K562 (cell line): ENCODE measurements around the gene SART1. TPM values are rescaled to one million over a fixed set of nuclear protein-coding genes. Genes with fewer than 3 reads are reported as not detected.
A peak's percentile ranks its signal among the peaks of the same experiment; 100 is the strongest.

Experiments used
- ATAC-seq: fragments of 200-7000 bp; cut with Tn5 transposase; 3 replicates; pipeline ENCODE4 v1.9.1; 2020; ENCODE audit warnings: moderate library complexity
- BruUV-seq: library from RNA; stranded (reverse); fragments of 400-500 nt; replicated peaks from 2 replicates; lab custom pipeline; 2021; lab: Mats Ljungman, UMichigan
- CTCF ChIA-PET: fragments of 300-600 bp; formaldehyde crosslinking; extraction: SDS; loops from one replicate; lab custom pipeline; 2021; ENCODE audit warnings: low intra/inter-chr PET ratio; lab: Yijun Ruan, JAX
- POLR2A ChIA-PET: fragments of 300-600, 350-650 bp; sonication (Branson Sonifier 250); formaldehyde crosslinking; extraction: SDS; loops from one replicate; lab custom pipeline; 2021; ENCODE audit warnings: antibody characterized with exemption, inconsistent platforms; lab: Yijun Ruan, JAX
- DNase-seq, 4 experiments: peaks; one replicate each; pipeline versions ENCODE4 v3.0.0 to v3.0.0-alpha.2; 2011 to 2018; ENCODE audit warnings: low spot score in 3 of 4, mixed read lengths in 3 of 4; ENCODE audit errors: extremely low read depth in 1 of 4
- FAIRE-seq: peaks from 2 replicates; lab custom pipeline; 2011; peaks lifted over from hg19 to GRCh38; lab: Jason Lieb, UNC
- H2AFZ ChIP-seq: 2 replicates; pipeline ENCODE4 v1.6.0; 2011; ENCODE audit warnings: low read depth, low read length, control low read depth, inconsistent platforms
- H3K27ac ChIP-seq: fragments of 200-600 bp; 3 replicates; pipeline ENCODE4 v1.8.0; 2011; ENCODE audit warnings: low read depth, mild to moderate bottlenecking, control low read depth, inconsistent platforms, low read length, moderate library complexity, mixed read lengths; ENCODE audit errors: extremely low read depth
- H3K27me3 ChIP-seq, 2 experiments: fragments of 300-600 bp in 1 of 2; 2 replicates in 1 of 2; 3 replicates in 1 of 2; pipeline versions ENCODE4 v1.6.0 to v1.8.0; 2011; ENCODE audit warnings: inconsistent platforms in 2 of 2, low read length in 2 of 2, mild to moderate bottlenecking in 1 of 2, mixed read lengths in 1 of 2, moderate library complexity in 1 of 2; ENCODE audit not compliant: control insufficient read depth in 2 of 2, insufficient read depth in 2 of 2
- H3K36me3 ChIP-seq: fragments of 300-600 bp; 3 replicates; pipeline ENCODE4 v1.8.0; 2011; ENCODE audit warnings: mild to moderate bottlenecking, low read length, inconsistent platforms; ENCODE audit not compliant: control insufficient read depth, insufficient read depth
- H3K4me1 ChIP-seq, 2 experiments: fragments of 200-600 bp in 1 of 2; replicated peaks in 1 of 2; 2 replicates in 1 of 2; 3 replicates in 1 of 2; pipeline versions ENCODE4 v1.5.1 to v1.8.0; 2011; ENCODE audit warnings: inconsistent platforms in 2 of 2, low read length in 2 of 2, mild to moderate bottlenecking in 1 of 2, mixed read lengths in 1 of 2, moderate library complexity in 1 of 2; ENCODE audit not compliant: control insufficient read depth in 2 of 2, insufficient read depth in 2 of 2
- H3K4me2 ChIP-seq: 2 replicates; pipeline ENCODE4 v1.6.1; 2011; ENCODE audit warnings: low read length, control low read depth, inconsistent platforms, mixed read lengths; ENCODE audit not compliant: insufficient read depth
- H3K4me3 ChIP-seq: fragments of 200-600 bp; sonication (generic), shearing (Covaris generic); 2 replicates; pipeline ENCODE4 v1.5.1; 2016; ENCODE audit warnings: control low read depth, inconsistent platforms
- H3K79me2 ChIP-seq: fragments of 200-600 bp; 3 replicates; pipeline ENCODE4 v1.8.0; 2011; ENCODE audit warnings: low read length, inconsistent platforms; ENCODE audit not compliant: control insufficient read depth, insufficient read depth
- H3K9ac ChIP-seq, 2 experiments: 2 replicates each; pipeline versions ENCODE4 v1.6.0 to v1.6.1; 2011; ENCODE audit warnings: low read depth in 2 of 2, low read length in 2 of 2, control low read depth in 1 of 2, inconsistent platforms in 1 of 2, mild to moderate bottlenecking in 1 of 2, mixed read lengths in 1 of 2; ENCODE audit not compliant: insufficient read depth in 1 of 2
- H3K9me1 ChIP-seq: one replicate; pipeline ENCODE4 v1.6.0; 2011; ENCODE audit warnings: inconsistent platforms, mild to moderate bottlenecking, low read length, moderate library complexity; ENCODE audit not compliant: control insufficient read depth, insufficient read depth
- H3K9me3 ChIP-seq: replicated peaks from 2 replicates; pipeline ENCODE4 v1.5.1; 2011; ENCODE audit warnings: low read depth, low read length, inconsistent platforms; ENCODE audit not compliant: control insufficient read depth, insufficient read depth
- H4K20me1 ChIP-seq: replicated peaks from 2 replicates; pipeline ENCODE4 v1.6.1; 2011; ENCODE audit warnings: low read length, inconsistent platforms, mixed read lengths; ENCODE audit not compliant: control insufficient read depth, insufficient read depth
- ADNP ChIP-seq: fragments of 200-800 bp; sonication (Bioruptor generic); IDR thresholded peaks from 2 replicates; pipeline ENCODE4 v1.6.1; 2016; ENCODE audit warnings: missing genetic modification characterization, missing compliant biosample characterization
- BCOR ChIP-seq: fragments of 450-650 bp; IDR thresholded peaks from 2 replicates; pipeline ENCODE4 v1.6.1; 2016
- CAMTA2 ChIP-seq: fragments of 250-450 bp; sonication (Bioruptor Pico); conservative IDR thresholded peaks from 2 replicates; pipeline ENCODE4 v1.5.1; 2022
- EHMT2 ChIP-seq: fragments of 450-650 bp; IDR thresholded peaks from 2 replicates; pipeline ENCODE4 v1.6.1; 2018; ENCODE audit warnings: antibody characterized with exemption
- HDAC2 ChIP-seq: fragments of 450-650 bp; IDR thresholded peaks from 2 replicates; pipeline ENCODE4 v1.6.1; 2016; ENCODE audit warnings: mild to moderate bottlenecking
- JUN ChIP-seq, 2 experiments: sonication (generic) in 1 of 2; formaldehyde crosslinking in 1 of 2; IDR thresholded peaks; 2 replicates each; pipeline versions ENCODE4 v1.6.1 to v1.8.0; 2012 to 2022; ENCODE audit warnings: borderline replicate concordance in 2 of 2, mild to moderate bottlenecking in 2 of 2, improper control_type of control experiment in 1 of 2, low read depth in 1 of 2, low read length in 1 of 2, missing genetic modification reagents in 1 of 2
- KDM1A ChIP-seq, 2 experiments: fragments of 450-650 bp; IDR thresholded peaks; 2 replicates each; pipeline ENCODE4 v1.6.1; 2016; ENCODE audit warnings: mild to moderate bottlenecking in 2 of 2
- NFIC ChIP-seq: fragments of 450-650 bp; IDR thresholded peaks from 2 replicates; pipeline ENCODE4 v1.6.1; 2017; ENCODE audit warnings: mild to moderate bottlenecking, inconsistent platforms
- NR2C1 ChIP-seq, 2 experiments: fragments of 450-650 bp; IDR thresholded peaks; 2 replicates each; pipeline ENCODE4 v1.6.1; 2017; ENCODE audit warnings: mild to moderate bottlenecking in 2 of 2, antibody characterized with exemption in 1 of 2, inconsistent platforms in 1 of 2, missing compliant biosample characterization in 1 of 2, missing genetic modification characterization in 1 of 2
- PTBP1 ChIP-seq: fragments of 200-400 bp; formaldehyde crosslinking; IDR thresholded peaks from 2 replicates; pipeline ENCODE4 v1.6.1; 2017; ENCODE audit warnings: low read depth, low read length
- RBM25 ChIP-seq: fragments of 200-400 bp; formaldehyde crosslinking; IDR thresholded peaks from 2 replicates; pipeline ENCODE4 v1.6.1; 2018; ENCODE audit warnings: low read length, low read depth, moderate library complexity; ENCODE audit not compliant: severe bottlenecking
- RCOR1 ChIP-seq, 2 experiments: IDR thresholded peaks; 2 replicates each; pipeline ENCODE4 v1.6.1; 2012; ENCODE audit warnings: low read depth in 2 of 2, low read length in 2 of 2, borderline replicate concordance in 1 of 2, improper control_type of control experiment in 1 of 2
- SMARCA5 ChIP-seq: fragments of 450-650 bp; IDR thresholded peaks from 2 replicates; pipeline ENCODE4 v1.6.1; 2016
- ZFP36 ChIP-seq: fragments of 150-350 bp; IDR thresholded peaks from 2 replicates; pipeline ENCODE4 v1.6.1; 2018; ENCODE audit warnings: low read length, low read depth; ENCODE audit not compliant: partially characterized antibody
- WGBS: fragments of 100-300 bp; shearing (Covaris generic); methylation state at CpG from one replicate; pipeline ENCODE4 v1.1.6; 2016; ENCODE audit warnings: low coverage, mixed read lengths; ENCODE audit not compliant: insufficient coverage; ENCODE audit errors: missing lambda C conversion rate; 5-methylcytosine and 5-hydroxymethylcytosine counted together
- in situ Hi-C: fragments of 300-500 bp; cut with MboI; formaldehyde crosslinking; loops from 4 replicates; pipeline ENCODE4 v1.15.0; 2018; ENCODE audit warnings: inconsistent platforms, mixed read lengths
- intact Hi-C: fragments of 100-400 bp; cut with micrococcal nuclease; formaldehyde crosslinking; loops from 2 replicates; pipeline ENCODE4 v1.14.2; 2022
- polyA plus RNA-seq, 8 experiments: library from polyadenylated mRNA; depleted of rRNA in 4 of 8; stranded (reverse) in 5 of 8; unstranded in 3 of 8; fragments of >200 nt; fragmentation: Nextera tagmentation in 2 of 8; fragmentation: Illumina TruSeq in 1 of 8; extraction: Ambion mirVana in 2 of 8; extraction: Trizol in 1 of 8; gene quantifications; 2 replicates each; pipeline versions ENCODE4 v1.2.1 to v1.2.3, GENCODE V29; 2011 to 2014; ENCODE audit warnings: inconsistent platforms in 1 of 8, missing spikeins in 1 of 8
- total RNA-seq, 7 experiments: library from RNA; depleted of rRNA in 6 of 7; stranded (reverse); fragments of >200 nt in 6 of 7; fragmentation: Illumina TruSeq in 2 of 7; extraction: Trizol in 2 of 7; gene quantifications; 2 replicates each; pipeline versions ENCODE4 v1.2.1 to v1.2.3, GENCODE V29; 2011 to 2021; ENCODE audit warnings: low replicate concordance in 1 of 7

Gene SART1
- total and polyA plus RNA-seq, 9 of the 15 experiments (the other 6 are each of a cell fraction or from before 2014, with no cell fraction given): 4.8 to 84.1 (median 31.7) TPM

DNA sequence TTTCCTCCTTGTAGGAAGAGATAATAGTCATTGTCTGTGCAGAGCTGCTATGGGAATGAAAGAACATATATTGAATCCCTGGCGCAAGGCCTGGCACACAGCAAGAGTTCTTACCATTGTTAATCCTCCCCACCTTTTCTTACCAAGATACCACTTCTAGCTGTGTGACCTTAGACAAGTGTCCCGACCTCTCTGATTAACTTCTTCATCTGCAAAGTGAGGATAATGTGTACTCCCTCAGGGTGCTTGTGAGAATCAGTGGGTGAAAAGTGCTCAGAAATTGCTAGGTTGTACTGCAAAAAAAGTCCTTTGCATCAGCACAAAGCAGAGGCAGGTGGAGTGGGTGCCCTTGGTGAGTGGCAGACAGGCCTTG lies 46.5 kb downstream of the SART1 start:
- TF ChIP-seq ADNP (peak; percentile 62; the same call in 1 of the 2 replicates), EHMT2 (no peak), RBM25 (peak; percentile 98), BCOR (peak; percentile 97), KDM1A (IDR thresholded peaks at IDR 0.05) (peak; percentile 78 to 86), PTBP1 (0 out of 2 replicates have a peak, but pooled peaks have one; percentile 47), SMARCA5 (peak; percentile 82), NFIC (0 out of 2 replicates have a peak, but pooled peaks have one; percentile 22), CAMTA2 (CRISPR knock-in tag) (no peak), HDAC2 (peak; percentile 25; the same call in 1 of the 2 replicates), ZFP36 (peak; percentile 82), NR2C1 (IDR thresholded peaks at IDR 0.05) (peak; percentile 23; the same call in 1 of the 2 replicates), NR2C1 (tag; IDR thresholded peaks at IDR 0.05) (no peak), JUN (IDR thresholded peaks at IDR 0.05; ENCODE audit: borderline replicate concordance, low read depth, low read length) (no peak), JUN (CRISPR knock-in tag; IDR thresholded peaks at IDR 0.05; ENCODE audit: borderline replicate concordance) (no peak), RCOR1 (IDR thresholded peaks at IDR 0.05; ENCODE audit: borderline replicate concordance in 1 of 2, low read depth in 2 of 2, low read length in 2 of 2) (peak in 1 of 2 experiments; percentile 35; a peak in 1 of 4 replicates)
- Histone ChIP-seq H4K20me1 (no peaks in the 10 kb centered on the region), H3K9me1 (no peaks in the 10 kb centered on the region), H3K4me1 (peaks cover 28 to 42% of the 10 kb centered on the region in 2 experiments), H3K4me3 (no peak overlapping the region), H3K27me3 (no peaks in the 10 kb centered on the region), H2AFZ (no peak overlapping the region), H3K79me2 (peaks cover 12% of the 10 kb centered on the region), H3K4me2 (no peak overlapping the region), H3K36me3 (peaks cover 24% of the 10 kb centered on the region; the same call in 2 of the 3 replicates), H3K9me3 (no peaks in the 10 kb centered on the region), H3K9ac (no peak overlapping the region; a peak in 1 of 4 replicates), H3K27ac (no peak overlapping the region)
- CTCF ChIA-PET: no interaction called here
- 44% methylated on average over 2 of the region's 2 CpGs for WGBS
- BruUV-seq: no TSS peak
- ATAC-seq (no peak), DNase-seq (no peak), FAIRE-seq (no peak)
- intact Hi-C loops (no loop called here), in situ Hi-C loops (no loop called here)
- POLR2A ChIA-PET: interaction anchor here (1.2 to 3.3 kb wide), 5 partner anchors 9 to 150 kb away, joined by 3 to 13 read pairs (median 6); partner anchors contain the start of gene CFL1
